SK-N-SH treated with all-trans-retinoic acid at 6 μM for 48 hours (cell line): ENCODE results near the gene SMOC1.
"Not testable (repeated sequence)": the region's sequence is repeated elsewhere in the genome, so short reads cannot be mapped to it uniquely, and the experiment has no call there.

Experiments used
- ATAC-seq: fragments of 200-7000 bp; cut with Tn5 transposase; 3 replicates; pipeline ENCODE4 v1.9.1; 2020; ENCODE audit warnings: mild to moderate bottlenecking, moderate library complexity
- ARNTL ChIP-seq: fragments of 450-650 bp; formaldehyde crosslinking; IDR thresholded peaks from 2 replicates; pipeline ENCODE4 v1.5.0; 2020; ENCODE audit warnings: low read depth, mild to moderate bottlenecking, moderate library complexity, borderline replicate concordance
- BACH2 ChIP-seq: fragments of 250-450 bp; sonication (Bioruptor Pico); IDR thresholded peaks from 2 replicates; pipeline ENCODE4 v1.9.0; 2021; ENCODE audit warnings: mild to moderate bottlenecking, borderline replicate concordance
- CSDC2 ChIP-seq: fragments of 250-450 bp; sonication (Bioruptor Pico); IDR thresholded peaks from 2 replicates; pipeline ENCODE4 v1.5.0; 2020; ENCODE audit warnings: mild to moderate bottlenecking, moderate library complexity
- ESRRG ChIP-seq: fragments of 250-450 bp; sonication (Bioruptor Pico); IDR thresholded peaks from 2 replicates; pipeline ENCODE4 v1.6.1; 2021; ENCODE audit warnings: mild to moderate bottlenecking
- GLIS3 ChIP-seq: fragments of 250-450 bp; sonication (Bioruptor Pico); IDR thresholded peaks from 2 replicates; pipeline ENCODE4 v1.5.0; 2020; ENCODE audit warnings: mild to moderate bottlenecking, moderate library complexity
- ISL1 ChIP-seq: fragments of 250-450 bp; sonication (Bioruptor Pico); IDR thresholded peaks from 2 replicates; pipeline ENCODE4 v2.1.2; 2022; ENCODE audit warnings: mild to moderate bottlenecking, moderate library complexity
- OSR1 ChIP-seq: fragments of 250-450 bp; sonication (Bioruptor Pico); IDR thresholded peaks from 2 replicates; pipeline ENCODE4 v1.8.0; 2022; ENCODE audit warnings: moderate library complexity, mild to moderate bottlenecking, inconsistent platforms
- PPARA ChIP-seq: fragments of 250-450 bp; sonication (Bioruptor Pico); IDR thresholded peaks from 2 replicates; pipeline ENCODE4 v1.5.0; 2020; ENCODE audit warnings: mild to moderate bottlenecking, borderline replicate concordance
- RARB ChIP-seq: fragments of 250-450 bp; sonication (Bioruptor Pico); IDR thresholded peaks from 2 replicates; pipeline ENCODE4 v1.8.0; 2021; ENCODE audit warnings: mild to moderate bottlenecking, moderate library complexity
- TCF4 ChIP-seq: fragments of 250-450 bp; sonication (Bioruptor Pico); IDR thresholded peaks from 2 replicates; pipeline ENCODE4 v1.8.0; 2021; ENCODE audit warnings: mild to moderate bottlenecking, moderate library complexity, borderline replicate concordance
- TOX ChIP-seq: fragments of 250-450 bp; sonication (Bioruptor Pico); IDR thresholded peaks from 2 replicates; pipeline ENCODE4 v1.8.0; 2021; ENCODE audit warnings: mild to moderate bottlenecking, moderate library complexity, borderline replicate concordance
- ZC3H10 ChIP-seq: fragments of 250-450 bp; sonication (Bioruptor Pico); IDR thresholded peaks from 2 replicates; pipeline ENCODE4 v1.5.1; 2021; ENCODE audit warnings: mild to moderate bottlenecking, moderate library complexity
- ZFP3 ChIP-seq: fragments of 250-450 bp; sonication (Bioruptor Pico); IDR thresholded peaks from 2 replicates; pipeline ENCODE4 v1.5.0; 2020; ENCODE audit warnings: mild to moderate bottlenecking, moderate library complexity
- ZFP30 ChIP-seq: fragments of 450-650 bp; formaldehyde crosslinking; IDR thresholded peaks from 2 replicates; pipeline ENCODE4 v1.5.0; 2022; ENCODE audit warnings: mild to moderate bottlenecking, moderate library complexity
- ZNF565 ChIP-seq: fragments of 450-650 bp; formaldehyde crosslinking; conservative IDR thresholded peaks from 2 replicates; pipeline ENCODE4 v1.5.0; 2020; ENCODE audit warnings: low read depth, mild to moderate bottlenecking, moderate library complexity
- ZNF70 ChIP-seq: fragments of 450-650 bp; formaldehyde crosslinking; IDR thresholded peaks from 2 replicates; pipeline ENCODE4 v1.5.0; 2020; ENCODE audit warnings: mild to moderate bottlenecking, moderate library complexity
- ZNF8 ChIP-seq: fragments of 450-650 bp; formaldehyde crosslinking; IDR thresholded peaks from 2 replicates; pipeline ENCODE4 v1.5.0; 2020; ENCODE audit warnings: mild to moderate bottlenecking, moderate library complexity
- TF ChIP-seq, protein P1 (sequence below): fragments of 250-450 bp; sonication (Bioruptor Pico); IDR thresholded peaks from 2 replicates; pipeline ENCODE4 v1.5.1; 2021; ENCODE audit warnings: mild to moderate bottlenecking, moderate library complexity
- TF ChIP-seq, protein P2 (sequence below): fragments of 250-450 bp; sonication (Bioruptor Pico); IDR thresholded peaks from 2 replicates; pipeline ENCODE4 v1.5.1; 2020; ENCODE audit warnings: low read depth, mild to moderate bottlenecking, moderate library complexity
- TF ChIP-seq, protein P3 (sequence below): fragments of 250-450 bp; sonication (Bioruptor Pico); IDR thresholded peaks from 2 replicates; pipeline ENCODE4 v1.8.0; 2021; ENCODE audit warnings: low read depth, mild to moderate bottlenecking, moderate library complexity, borderline replicate concordance
- TF ChIP-seq, protein P4 (sequence below): fragments of 250-450 bp; sonication (Bioruptor Pico); IDR thresholded peaks from 2 replicates; pipeline ENCODE4 v1.5.0; 2020; ENCODE audit warnings: mild to moderate bottlenecking, moderate library complexity

Gene SMOC1

DNA sequence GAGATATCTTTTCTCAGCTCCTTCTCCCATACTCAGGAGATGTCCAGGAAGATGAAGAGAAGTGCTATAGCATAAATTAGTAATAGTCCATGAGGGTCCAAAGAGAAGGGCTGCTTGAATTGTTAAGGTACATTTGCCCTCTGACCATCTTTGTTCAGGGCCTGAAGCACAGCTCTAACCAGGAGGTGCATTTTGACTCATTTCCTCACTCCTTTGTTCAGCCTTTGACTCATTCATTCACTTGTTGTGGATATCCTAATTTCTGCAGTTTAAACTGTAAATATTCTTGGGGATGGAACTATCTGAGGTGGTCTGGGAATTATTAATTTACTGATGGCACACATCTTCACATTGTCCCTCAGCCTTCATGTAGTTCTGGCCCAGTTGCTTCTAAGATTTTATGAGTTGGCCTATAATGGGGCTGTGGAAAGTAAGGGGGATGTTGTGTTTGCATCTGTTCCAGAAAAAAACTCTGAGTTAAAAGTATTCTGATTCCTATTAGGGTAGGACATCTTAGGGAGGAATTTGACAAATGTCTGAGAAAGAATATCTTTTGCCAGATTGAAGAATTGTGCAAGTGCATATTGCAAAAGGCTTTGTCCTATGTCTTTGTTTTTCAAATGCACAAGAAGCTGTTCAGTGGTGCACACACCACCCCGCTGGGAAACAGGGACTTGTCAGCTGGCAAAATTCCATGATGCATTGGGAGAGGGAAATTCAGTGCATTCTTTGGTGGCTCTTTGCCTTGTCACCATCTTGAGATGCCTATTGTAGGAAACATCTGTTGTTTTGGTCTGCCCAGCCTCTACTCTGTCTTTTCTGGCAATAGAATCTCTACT, 22.1 kb downstream of the SMOC1 start:
- TF ChIP-seq TOX (CRISPR knock-in tag) (no peak), ZFP3 (CRISPR knock-in tag) (no peak), ISL1 (no peak), ARNTL (CRISPR knock-in tag) (no peak), OSR1 (CRISPR knock-in tag) (no peak), GLIS3 (CRISPR knock-in tag) (no peak)
- TF ChIP-seq, protein P1, sequence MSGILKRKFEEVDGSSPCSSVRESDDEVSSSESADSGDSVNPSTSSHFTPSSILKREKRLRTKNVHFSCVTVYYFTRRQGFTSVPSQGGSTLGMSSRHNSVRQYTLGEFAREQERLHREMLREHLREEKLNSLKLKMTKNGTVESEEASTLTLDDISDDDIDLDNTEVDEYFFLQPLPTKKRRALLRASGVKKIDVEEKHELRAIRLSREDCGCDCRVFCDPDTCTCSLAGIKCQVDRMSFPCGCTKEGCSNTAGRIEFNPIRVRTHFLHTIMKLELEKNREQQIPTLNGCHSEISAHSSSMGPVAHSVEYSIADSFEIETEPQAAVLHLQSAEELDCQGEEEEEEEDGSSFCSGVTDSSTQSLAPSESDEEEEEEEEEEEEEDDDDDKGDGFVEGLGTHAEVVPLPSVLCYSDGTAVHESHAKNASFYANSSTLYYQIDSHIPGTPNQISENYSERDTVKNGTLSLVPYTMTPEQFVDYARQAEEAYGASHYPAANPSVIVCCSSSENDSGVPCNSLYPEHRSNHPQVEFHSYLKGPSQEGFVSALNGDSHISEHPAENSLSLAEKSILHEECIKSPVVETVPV (CRISPR knock-in tag): no peak
- ATAC-seq: no peak

DNA sequence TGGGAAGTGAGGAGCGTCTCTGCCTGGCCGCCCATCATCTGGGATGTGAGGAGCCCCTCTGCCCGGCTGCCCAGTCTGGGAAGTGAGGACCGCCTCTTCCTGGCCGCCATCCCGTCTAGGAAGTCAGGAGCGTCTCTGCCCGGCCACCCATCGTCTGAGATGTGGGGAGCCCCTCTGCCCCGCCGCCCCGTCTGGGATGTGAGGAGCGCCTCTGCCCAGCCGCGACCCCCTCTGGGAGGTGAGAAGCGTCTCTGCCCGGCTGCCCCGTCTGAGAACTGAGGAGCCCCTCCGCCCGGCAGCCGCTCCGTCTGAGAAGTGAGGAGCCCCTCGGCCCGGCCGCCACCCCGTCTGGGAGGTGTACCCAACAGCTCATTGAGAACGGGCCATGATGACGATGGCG, 23.8 kb downstream of the SMOC1 start:
- ATAC-seq: not testable (repeated sequence)

DNA sequence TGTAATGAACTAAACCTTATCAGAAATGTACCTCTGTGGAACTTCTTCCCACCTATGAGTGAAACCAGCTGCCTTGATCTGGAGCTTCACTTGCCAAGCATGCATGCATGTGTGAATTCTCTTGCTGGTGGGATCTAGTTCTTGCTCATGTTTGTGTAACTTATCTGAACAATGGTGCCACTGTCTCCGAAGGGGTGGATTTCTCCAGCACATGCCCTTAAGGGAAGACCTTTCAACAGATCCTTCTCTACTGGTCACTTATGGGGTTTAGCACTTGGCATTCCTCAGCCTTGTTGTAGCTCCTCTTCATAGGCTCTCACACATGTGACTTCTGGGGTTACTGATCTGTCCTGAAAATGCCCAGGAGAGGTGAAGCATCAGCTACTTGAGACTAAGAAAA, 25.0 kb downstream of the SMOC1 start:
- no peak for ATAC-seq

DNA sequence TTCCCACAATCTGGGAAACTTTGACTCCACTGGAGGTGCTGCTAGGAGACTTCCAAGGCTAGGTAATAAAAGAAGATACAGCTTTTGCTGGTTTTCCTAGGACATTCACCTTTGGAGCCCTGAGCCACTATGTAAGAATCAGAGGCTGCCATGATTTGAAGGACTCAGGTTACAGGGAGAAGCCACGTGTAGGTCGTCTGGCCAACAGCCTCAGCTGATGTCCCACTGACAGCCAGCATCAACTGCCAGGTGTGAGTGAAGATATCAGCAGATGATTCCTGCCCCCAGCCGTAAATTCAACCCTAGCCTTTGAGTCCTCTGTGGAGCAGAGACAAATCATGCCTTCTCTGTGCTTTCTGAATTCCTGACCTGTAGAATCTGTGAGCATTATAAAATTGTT, 27.0 kb downstream of the SMOC1 start:
- TF ChIP-seq ZNF70 (CRISPR knock-in tag) (no peak), PPARA (no peak), TOX (CRISPR knock-in tag) (no peak), RARB (CRISPR knock-in tag) (no peak), TCF4 (CRISPR knock-in tag) (no peak), ESRRG (no peak), OSR1 (CRISPR knock-in tag) (no peak), ZNF8 (CRISPR knock-in tag) (no peak), ZNF565 (CRISPR knock-in tag) (no peak), CSDC2 (CRISPR knock-in tag) (no peak), BACH2 (CRISPR knock-in tag) (no peak), ZFP30 (CRISPR knock-in tag) (no peak)
- TF ChIP-seq, protein P2, sequence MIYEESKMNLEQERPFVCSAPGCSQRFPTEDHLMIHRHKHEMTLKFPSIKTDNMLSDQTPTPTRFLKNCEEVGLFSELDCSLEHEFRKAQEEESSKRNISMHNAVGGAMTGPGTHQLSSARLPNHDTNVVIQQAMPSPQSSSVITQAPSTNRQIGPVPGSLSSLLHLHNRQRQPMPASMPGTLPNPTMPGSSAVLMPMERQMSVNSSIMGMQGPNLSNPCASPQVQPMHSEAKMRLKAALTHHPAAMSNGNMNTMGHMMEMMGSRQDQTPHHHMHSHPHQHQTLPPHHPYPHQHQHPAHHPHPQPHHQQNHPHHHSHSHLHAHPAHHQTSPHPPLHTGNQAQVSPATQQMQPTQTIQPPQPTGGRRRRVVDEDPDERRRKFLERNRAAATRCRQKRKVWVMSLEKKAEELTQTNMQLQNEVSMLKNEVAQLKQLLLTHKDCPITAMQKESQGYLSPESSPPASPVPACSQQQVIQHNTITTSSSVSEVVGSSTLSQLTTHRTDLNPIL (CRISPR knock-in tag): no peak
- TF ChIP-seq, protein P3, sequence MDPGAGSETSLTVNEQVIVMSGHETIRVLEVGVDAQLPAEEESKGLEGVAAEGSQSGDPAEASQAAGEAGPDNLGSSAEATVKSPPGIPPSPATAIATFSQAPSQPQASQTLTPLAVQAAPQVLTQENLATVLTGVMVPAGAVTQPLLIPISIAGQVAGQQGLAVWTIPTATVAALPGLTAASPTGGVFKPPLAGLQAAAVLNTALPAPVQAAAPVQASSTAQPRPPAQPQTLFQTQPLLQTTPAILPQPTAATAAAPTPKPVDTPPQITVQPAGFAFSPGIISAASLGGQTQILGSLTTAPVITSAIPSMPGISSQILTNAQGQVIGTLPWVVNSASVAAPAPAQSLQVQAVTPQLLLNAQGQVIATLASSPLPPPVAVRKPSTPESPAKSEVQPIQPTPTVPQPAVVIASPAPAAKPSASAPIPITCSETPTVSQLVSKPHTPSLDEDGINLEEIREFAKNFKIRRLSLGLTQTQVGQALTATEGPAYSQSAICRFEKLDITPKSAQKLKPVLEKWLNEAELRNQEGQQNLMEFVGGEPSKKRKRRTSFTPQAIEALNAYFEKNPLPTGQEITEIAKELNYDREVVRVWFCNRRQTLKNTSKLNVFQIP (CRISPR knock-in tag): no peak
- TF ChIP-seq, protein P4, sequence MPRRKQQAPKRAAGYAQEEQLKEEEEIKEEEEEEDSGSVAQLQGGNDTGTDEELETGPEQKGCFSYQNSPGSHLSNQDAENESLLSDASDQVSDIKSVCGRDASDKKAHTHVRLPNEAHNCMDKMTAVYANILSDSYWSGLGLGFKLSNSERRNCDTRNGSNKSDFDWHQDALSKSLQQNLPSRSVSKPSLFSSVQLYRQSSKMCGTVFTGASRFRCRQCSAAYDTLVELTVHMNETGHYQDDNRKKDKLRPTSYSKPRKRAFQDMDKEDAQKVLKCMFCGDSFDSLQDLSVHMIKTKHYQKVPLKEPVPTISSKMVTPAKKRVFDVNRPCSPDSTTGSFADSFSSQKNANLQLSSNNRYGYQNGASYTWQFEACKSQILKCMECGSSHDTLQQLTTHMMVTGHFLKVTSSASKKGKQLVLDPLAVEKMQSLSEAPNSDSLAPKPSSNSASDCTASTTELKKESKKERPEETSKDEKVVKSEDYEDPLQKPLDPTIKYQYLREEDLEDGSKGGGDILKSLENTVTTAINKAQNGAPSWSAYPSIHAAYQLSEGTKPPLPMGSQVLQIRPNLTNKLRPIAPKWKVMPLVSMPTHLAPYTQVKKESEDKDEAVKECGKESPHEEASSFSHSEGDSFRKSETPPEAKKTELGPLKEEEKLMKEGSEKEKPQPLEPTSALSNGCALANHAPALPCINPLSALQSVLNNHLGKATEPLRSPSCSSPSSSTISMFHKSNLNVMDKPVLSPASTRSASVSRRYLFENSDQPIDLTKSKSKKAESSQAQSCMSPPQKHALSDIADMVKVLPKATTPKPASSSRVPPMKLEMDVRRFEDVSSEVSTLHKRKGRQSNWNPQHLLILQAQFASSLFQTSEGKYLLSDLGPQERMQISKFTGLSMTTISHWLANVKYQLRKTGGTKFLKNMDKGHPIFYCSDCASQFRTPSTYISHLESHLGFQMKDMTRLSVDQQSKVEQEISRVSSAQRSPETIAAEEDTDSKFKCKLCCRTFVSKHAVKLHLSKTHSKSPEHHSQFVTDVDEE: no peak
- ATAC-seq: no peak

More for the DNA sequence above, 25.0 kb downstream of the SMOC1 start:
- TF ChIP-seq, protein P3 (CRISPR knock-in tag): no peak
- TF ChIP-seq ZC3H10 (CRISPR knock-in tag): no peak
- TF ChIP-seq CSDC2 (CRISPR knock-in tag): no peak
- TF ChIP-seq ZFP30 (CRISPR knock-in tag): no peak
- no peak for TF ChIP-seq TOX (CRISPR knock-in tag)
- no peak for TF ChIP-seq PPARA
- no peak for TF ChIP-seq ZFP3 (CRISPR knock-in tag)
- TF ChIP-seq, protein P1 (CRISPR knock-in tag): no peak
- TF ChIP-seq ZNF8 (CRISPR knock-in tag): no peak
- no peak for TF ChIP-seq TCF4 (CRISPR knock-in tag)
